OCI-M1 (cell line): ENCODE data around the gene SEPHS2.
"Not testable (repeated sequence)": the region's sequence is repeated elsewhere in the genome, so short reads cannot be mapped to it uniquely, and the experiment has no call there.

ENCODE experiments used
- DNase-seq: peaks from one replicate; lab custom pipeline; 2025; lab: John Stamatoyannopoulos, UW

The SEPHS2 gene

DNA sequence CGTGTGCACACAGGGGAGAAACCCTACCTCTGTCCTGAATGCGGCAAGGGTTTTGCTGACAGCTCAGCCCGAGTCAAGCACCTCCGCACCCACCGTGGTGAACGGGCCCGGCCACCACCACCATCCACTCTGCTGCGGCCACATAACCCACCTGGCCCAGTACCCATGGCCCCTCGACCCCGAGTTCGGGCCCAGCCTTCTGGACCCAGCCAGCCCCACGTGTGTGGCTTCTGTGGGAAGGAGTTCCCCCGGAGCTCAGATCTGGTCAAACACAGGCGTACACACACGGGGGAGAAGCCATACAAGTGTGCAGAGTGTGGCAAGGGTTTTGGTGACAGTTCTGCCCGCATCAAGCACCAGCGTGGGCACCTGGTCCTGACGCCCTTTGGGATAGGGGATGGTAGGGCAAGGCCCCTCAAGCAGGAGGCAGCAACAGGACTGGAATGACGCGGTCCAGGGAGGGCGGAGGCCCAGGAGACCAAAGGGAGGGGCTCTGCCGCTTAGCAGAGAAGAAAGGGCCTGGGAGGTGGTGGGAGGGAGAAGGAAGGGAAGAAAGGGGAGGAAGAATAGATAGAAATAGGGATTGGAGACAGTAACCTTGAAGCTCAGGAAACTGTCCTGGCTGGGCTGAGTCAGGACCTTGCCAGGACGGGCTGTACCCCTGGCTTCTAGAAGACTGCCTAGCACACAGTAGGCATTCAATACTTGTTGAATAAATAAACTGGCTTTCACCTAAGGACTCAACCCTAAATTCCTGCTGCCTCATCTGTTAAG lies 46.8 kb downstream of the SEPHS2 start:
- no peak for DNase-seq

DNA sequence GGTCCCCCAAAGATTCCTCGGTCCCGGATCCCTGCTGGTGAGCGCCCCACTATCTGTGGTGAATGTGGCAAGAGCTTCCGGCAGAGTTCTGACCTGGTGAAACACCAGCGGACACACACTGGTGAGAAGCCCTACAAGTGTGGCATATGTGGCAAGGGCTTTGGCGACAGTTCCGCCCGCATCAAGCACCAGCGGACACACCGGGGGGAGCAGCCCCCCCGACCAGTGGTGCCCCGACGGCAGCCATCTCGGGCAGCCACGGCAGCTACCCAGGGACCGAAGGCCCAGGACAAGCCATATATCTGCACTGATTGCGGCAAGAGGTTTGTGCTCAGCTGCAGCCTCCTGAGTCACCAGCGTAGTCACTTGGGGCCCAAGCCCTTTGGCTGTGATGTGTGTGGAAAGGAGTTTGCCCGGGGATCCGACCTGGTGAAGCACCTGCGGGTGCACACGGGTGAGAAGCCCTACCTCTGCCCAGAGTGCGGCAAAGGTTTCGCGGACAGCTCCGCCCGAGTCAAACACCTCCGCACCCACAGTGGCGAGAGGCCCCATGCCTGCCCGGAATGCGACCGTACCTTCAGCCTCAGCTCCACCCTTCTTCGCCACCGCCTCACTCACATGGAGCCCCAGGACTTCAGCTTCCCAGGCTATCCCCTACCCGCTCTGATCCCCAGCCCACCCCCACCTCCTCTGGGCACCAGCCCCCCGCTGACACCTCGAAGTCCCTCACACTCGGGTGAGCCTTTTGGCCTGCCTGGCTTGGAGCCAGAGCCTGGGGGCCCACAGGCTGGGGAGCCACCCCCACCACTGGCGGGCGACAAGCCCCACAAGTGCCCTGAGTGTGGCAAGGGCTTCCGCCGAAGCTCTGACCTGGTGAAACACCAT lies 47.7 kb downstream of the SEPHS2 start:
- DNase-seq: no peak

DNA sequence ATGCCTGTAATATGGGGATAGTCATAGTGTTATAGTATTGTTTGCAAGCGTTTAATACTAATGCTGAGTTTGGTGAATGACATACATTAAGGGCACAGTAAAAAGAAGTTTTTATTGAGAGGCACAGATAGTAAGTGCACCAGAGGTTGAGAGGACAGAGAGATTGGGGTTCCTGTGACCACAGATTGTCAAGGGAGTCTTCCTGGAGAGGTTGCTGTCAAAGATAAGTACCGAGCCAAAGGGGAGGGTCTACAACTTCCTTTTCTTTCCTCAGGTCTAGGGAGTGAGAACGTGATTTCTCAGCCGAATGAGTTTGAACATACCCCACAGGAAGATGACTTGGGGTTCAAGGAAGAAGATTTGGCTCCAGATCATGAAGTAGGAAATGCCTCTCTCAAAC lies 48.6 kb downstream of the SEPHS2 start:
- peak; percentile 49 for DNase-seq

DNA sequence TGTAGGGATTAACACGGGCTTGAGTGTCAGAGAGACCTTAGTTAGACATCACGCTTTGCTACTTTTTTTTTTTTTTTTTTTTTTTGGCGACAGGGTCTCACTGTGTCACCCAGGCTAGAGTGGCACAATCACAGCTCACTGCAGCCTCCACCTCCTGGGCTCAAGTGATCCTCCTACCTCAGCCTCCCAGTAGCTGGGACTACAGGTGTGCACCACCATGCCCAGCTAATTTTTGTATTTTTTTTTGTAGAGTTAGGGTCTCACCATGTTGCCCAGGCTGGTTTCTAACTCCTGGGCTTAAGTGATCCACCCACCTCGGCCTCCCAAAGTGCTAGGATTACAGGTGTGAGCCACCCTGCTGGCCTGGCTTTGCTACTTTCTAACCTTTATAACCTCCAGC lies 49.0 kb downstream of the SEPHS2 start:
- DNase-seq: not testable (repeated sequence)

DNA sequence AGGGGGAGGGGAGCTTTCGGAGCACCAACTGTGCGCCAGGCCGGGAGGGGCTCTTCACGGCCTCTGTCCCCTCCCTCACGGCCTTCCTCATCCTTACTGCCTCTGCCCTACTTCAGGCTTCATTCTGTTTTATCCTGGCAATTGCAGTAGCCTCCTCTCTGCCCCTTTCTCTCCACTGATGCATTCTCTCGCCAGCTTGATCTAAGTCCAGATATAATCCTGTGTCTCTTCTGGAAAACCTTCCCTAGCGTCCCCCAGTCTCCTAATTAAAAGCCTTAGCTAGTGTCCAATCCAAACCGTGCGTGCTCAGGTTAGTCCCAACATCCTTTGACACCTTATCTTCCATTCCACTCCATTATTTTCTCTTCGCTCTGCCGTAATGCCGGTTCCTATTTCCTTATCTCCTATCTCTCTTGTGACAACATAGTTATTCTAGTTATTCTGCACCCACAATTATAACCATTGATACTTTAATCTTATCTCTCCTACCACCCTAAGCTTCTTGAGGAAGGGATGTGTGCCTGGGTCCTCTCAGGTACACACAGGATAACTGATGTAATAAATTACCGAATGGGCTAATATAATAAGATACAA lies 49.6 kb downstream of the SEPHS2 start:
- peak; percentile 72 for DNase-seq

DNA sequence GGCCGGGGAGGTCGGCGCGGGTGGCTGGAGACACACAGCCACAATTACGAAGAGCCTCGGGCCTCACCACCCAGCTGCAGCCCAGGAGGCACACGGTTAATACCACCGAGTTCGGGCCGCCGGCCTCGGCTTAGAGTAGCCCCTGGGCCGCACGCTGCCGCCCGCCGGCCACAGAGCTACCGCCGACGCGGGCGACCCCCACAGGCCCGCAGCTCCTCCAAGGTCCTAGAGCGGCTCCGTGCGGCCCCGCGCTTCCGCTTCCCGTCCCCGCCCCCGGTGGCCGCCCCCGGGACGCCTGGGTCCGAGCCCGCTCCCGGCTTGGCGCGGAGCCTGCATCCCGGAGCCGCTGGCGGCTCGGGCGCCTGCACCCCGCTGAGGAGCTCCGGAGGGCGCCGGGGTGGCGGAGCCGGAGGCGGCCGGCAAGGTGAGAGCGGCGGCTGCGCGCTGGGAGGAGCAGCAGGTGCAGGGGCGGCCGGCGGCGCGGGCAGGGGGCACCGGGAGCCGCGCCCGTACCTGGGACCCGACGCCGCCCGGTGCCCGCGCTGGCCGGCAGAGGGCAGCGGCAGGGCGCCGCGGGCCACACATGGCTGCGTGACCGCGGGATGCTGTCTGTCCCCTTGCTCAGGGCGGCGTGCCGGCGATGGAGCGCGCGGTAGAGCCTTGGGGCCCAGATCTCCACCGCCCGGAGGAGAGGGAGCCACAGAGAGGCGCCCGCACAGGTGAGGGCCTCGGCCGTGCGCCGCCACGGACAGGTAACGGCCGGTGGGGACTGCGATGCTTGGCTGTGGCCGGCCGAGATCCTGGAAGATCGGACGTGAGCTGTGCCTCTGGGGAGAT lies 50.3 kb downstream of the SEPHS2 start, which contains the start of gene ZNF48:
Gene ZNF48 (plus strand): TSS at position 266 of the 837 bp plus-strand sequence. CDS start 375 bp downstream, at position 641.
- peak; percentile 97 for DNase-seq

DNA sequence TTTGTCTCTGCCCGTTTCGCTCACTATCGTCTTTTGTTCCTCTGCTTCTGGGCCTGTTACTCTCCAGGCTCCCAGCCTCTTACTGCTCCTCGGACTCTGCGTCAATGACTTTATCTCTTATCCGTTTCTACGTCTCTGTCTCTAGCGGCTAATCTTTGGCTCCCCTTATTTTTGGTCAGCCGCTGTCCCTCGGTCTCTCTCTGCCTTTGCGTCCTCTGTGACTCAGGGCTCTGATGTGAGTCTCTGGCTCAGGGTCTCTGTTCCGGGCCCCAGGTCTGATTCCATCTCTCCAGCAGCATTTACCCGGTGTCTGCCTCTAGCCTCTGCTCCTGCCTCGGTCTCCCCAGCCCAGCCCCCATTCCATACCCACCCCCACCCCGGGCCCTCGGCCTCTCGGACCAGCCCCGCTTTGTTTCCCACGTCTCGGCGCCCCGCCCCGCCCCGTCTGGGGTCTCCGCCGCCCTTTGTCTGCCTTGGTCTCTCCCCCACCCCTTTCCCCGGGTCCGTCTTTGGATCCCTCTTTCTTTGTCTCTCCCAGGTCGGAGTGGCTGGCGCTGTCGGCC lies 51.0 kb downstream of the SEPHS2 start:
- DNase-seq: peak; percentile 72
